Activated gamma-delta T cell (primary cell): Measurements from ENCODE around the gene ACOT12.
"Not testable (repeated sequence)": the region's sequence is repeated elsewhere in the genome, so short reads cannot be mapped to it uniquely, and the experiment has no call there.

ENCODE experiments used
- DNase-seq: peaks from one replicate; lab custom pipeline; 2025; lab: John Stamatoyannopoulos, UW
- total RNA-seq, 2 donors: gene quantifications; one replicate each; lab custom pipeline; 2026; lab: John Stamatoyannopoulos, UW

Gene ACOT12
- 0.13 to 0.26 reads per million in 2 donors for total RNA-seq

DNA sequence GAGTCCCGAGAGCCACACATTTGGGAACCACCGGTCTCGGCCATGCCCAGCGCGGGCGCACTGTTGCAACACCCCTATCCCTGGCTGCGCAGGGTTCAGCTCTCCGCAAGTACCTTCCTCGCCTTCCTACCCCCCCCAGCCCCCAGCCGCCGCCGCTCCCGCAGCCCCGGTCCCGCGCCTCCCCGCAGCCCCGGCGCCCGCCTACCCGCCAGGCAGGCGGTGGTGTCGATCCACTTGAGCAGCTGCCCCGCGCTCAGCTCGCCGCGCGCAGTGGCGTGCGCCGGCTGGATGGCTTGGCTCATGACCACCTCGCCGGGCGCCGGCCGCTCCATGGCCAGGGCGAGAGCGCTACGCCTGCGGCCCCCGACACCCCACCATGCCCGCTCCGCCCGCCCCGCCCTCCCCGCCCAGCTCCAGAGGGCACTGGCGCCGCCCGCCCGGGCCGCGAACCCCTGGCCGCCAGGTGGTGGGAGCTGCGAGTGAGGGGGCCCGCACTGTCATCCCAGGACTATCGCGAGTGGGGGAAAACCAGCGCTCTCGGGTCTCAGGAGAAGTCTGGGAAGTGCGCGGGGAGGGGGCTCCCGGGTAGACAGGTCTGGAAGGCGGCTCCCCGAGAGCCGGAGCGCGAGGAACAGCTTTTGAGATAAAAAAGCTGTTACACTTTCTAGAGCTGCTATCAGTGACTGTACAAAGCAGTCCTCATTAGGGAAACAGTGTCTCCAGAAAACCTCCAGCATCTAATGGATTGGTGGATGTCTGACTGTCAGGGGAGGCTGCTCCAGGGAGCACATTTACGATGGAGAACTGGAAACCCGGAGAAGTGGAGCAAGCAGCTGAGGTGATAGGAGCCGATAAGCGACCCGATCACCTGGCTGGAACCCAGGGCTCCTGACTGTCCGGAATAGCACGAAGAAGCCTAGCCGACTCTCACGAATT lies at the start of gene ACOT12:
ACOT12 (minus strand) TSS at position 352 of the 936 bp plus-strand sequence; CDS start at position 332, 20 bp downstream.
- DNase-seq: no peak

DNA sequence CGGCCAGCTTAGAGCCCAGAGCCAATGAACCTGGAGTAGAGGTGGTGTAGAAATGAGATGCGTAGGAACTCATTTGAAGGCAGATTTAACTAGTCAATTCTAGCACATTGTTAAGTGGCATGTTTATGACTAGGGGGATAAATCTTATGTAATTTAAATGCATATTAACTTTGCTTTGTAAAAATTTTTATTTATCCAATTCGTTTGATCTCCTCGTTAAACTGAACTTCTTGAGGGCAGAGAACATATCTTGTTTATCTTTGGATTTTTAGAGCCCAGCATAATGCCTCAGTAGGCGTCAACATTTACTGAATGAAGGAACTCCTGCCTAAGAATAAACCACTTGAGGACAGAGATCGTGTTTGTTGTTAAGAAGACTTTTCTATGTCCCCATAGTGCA lies 41.1 kb upstream of the ACOT12 start:
- no peak for DNase-seq

DNA sequence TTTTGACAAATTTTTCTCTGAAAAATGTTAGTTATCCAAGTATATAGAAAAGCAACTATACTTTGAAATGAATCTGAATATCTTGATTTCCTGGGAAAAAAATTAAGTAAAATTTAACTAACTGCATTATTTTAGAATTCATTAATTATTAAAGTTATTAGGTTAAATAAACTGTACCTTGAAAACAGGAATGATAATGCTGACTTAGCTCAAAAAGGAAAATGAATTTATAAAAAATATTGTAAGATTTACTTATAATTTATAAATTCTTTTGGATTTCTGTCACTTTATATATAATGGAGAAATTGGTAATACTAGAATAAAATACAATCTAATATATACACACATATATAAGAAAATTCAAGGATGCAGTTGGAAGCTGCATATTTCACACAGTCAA lies 36.1 kb upstream of the ACOT12 start:
- no peak for DNase-seq

DNA sequence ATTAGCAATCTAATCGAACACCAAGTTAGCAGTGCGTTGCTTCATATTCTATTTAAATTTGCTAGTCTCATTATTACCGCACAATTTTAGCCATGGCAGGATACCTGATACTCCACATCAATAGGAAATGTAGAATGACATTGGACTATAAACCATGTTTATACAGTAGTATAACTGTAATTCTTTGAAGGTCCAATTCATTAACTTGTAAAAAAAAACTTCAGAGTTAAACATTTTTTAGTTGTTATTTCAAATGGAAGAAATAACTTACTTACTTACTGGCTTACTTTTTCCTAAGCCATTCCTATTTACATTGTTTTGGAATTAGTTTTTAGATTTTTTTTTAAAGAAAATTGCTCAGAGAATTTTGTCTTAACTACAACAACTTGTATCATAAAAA lies 35.4 kb upstream of the ACOT12 start:
- DNase-seq: no peak

DNA sequence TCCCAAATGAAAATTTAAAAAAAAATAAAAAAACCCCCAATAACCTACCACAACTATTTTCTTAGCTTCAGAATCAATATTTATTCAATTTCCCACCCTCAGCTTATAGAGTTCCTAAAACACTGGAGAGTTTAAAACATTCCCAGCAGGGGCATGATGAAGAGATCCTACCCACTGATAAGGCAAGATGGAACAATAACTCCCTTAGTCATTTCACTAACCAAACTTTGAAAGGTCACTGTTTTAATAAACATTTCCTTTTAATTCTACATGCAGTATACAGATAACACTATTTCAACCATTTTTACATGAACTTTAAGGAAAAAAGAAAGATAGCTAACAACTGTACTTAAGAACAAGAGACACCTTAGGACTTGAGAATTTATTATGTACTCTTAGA lies 34.9 kb upstream of the ACOT12 start:
- DNase-seq: no peak

DNA sequence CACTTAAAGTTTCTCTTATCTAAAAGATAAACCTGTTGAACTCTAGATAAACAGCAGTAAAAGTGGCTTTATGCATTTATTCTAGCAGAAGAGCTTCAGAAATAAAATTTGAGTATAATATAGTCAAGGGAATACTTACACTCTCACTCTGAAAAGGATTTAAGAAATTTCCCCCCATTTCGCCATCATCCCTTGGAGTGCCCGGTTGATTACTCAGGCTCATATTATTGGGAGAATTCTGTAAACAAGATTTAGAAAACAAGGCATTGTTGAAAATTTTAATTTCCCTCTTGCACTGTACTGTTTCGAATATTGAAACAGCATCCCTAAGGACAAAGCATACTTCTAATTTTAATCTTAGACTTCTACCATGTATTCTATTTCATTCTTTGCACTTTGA lies 34.5 kb upstream of the ACOT12 start:
- no peak for DNase-seq

DNA sequence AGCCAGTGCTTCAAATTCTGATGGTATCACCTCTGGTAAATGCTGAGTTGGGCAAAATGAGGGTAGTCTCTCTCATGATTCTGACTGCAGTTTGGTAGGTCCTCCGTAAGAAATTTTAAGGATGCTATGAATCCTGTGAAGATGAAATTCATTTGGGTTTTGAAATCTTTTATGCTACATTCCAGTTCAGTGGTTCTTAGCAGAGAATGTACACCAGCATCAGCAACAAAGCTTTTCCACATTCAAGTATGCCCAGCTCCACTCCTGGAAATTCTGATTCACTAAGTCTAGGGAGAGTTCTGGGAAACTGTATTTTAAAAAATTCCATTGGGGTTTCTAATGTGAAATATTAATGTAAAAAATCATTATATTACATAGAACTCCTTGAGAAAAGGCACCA lies 33.6 kb upstream of the ACOT12 start:
- DNase-seq: no peak

DNA sequence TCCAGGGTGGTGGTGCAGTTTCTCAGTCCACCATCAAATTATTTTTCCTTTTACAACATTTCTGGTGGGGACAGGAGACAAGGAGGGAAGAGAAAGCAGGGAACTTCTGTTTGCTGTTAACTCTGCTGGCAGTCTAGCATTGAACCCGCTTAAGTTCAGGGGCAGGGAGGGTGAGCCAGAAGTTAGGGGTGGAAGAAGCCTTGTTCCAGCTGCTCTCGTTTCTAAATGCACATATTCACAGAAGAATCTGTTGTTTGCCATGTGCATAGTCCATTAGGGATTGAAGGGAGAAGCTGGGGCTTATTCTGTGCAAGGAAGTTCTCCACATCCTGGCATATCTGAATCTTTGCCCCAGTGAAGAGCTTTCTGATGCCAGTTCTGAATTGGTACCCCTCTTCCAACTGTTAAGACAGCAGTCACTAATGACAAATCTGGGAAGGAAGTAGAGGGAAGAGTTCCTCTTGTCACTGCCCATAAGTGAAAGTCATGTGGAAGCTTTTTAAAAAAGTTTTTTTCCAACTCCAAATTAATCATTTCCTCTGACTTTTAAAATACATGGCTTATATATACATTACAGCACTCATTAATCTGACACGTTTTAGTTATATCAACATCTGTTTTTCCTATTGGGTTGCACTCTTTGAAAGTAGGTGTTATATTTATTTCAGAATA lies 32.6 kb upstream of the ACOT12 start:
- DNase-seq: no peak

DNA sequence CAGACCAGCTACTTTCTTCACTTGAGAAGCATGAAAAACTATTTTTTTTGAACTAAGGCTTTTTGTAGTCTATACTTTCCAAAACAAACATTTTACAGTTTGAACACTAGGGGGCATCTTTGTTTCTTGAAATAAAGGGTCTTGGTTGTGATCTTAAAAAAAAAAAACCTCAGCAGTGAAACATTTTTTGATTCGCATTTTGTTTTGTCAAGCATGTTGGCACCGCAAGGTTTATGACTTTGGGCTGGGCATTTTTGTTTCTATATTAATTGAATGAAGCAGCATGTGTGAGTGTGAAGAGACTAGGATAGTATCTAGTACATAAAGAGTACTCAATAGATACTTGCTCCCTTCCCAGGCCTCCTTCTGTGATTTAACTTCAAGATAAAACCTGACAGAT lies 31.6 kb upstream of the ACOT12 start:
- no peak for DNase-seq

DNA sequence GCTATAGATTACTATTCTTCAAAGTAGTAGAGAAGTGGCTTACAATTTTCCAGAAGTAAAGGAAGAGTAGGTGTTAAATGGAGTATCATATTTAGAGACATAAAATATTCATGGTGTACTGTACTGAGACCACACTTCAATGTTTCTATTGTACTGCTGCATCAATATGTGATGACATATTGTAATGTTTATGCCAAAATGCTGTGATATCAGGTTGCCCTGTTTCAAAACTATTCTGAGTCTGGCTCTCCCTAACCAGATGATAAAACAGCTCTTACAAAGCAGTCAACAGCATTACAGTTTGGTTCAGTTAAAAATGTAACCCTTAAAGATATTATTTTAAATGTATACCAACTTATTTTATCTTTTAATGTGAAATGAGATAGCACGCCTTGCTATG lies 30.8 kb upstream of the ACOT12 start:
- no peak for DNase-seq

DNA sequence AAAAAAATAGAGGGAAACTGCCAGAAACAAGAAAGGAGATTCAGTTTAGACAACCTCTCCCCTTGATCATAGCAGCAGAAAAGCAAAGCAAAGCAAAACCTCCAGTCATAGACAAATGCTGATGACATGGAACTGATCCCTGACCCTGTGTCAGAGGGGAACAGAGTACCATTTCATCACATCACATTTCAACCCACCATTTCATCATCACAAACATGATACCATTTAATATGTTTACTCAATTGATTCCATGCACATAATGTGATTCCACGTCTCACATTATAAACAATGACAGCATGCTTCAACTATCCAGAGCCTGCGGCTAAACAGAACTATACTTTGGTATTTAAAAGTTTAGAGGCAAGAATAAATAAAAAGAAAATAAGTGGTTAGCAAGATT lies 28.7 kb upstream of the ACOT12 start:
- DNase-seq: no peak

DNA sequence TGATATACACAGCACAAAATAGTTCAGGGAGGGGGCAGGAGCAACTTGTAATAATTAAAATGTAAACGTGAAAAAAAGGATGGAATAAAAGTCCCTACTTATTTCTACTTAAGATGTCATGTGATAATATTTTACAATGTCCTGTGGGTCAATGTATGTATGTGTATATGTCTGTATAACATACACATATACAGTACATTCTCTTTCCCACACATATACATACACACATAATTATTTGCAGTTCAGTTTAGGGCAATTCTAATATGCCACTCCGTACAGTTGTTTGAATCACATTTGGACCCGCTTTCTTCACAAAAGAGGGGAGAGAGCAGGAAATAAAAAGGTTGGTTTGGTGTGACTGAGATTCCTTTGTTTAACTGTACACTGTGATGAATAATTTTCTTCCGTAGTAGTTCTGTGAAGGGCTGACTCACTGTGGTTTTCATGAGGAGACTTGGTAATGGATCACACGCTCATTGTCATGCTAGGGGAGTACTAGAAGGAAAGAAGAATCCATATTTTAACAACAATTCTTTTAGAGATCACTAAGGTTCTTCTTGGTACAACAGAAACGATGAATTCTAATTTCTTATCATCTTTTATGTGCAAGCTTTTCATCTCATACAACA lies 26.2 kb upstream of the ACOT12 start:
- no peak for DNase-seq

DNA sequence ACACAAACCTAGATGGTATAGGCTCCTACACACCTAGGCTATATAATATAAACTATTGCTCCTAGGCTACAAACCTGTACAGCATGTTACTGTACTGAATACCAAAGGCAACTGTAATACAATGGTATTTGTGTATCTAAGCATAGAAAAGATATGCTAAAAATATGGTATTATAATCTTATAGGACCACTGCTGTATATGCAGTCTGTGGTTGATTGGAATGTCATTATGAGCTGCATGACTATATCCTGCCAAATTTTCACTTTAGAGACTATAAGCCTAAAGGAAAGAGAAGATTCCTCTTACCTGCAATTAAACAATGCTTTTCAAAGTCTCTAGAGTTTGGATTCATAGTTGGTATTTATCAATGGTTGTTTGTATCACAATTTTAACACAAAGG lies 24.7 kb upstream of the ACOT12 start:
- DNase-seq: no peak

DNA sequence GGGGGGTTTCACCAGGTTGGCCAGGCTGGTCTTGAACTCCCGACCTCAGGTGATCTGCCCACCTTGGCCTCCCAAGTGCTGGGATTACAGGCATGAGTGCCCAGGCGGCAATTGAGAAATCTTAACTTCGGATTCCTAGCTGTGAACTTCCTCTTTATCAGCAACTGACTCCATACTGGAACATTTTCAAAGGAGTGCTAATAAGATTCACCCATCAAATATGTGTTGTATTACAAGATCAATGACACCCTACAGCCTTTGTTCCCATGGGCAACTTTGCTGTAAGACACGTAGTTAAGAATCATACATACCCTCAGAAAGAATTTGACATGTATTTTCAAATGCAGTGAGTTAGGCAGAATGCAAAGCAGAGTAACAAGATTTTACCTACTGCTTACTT lies 23.1 kb upstream of the ACOT12 start:
- DNase-seq: no peak

DNA sequence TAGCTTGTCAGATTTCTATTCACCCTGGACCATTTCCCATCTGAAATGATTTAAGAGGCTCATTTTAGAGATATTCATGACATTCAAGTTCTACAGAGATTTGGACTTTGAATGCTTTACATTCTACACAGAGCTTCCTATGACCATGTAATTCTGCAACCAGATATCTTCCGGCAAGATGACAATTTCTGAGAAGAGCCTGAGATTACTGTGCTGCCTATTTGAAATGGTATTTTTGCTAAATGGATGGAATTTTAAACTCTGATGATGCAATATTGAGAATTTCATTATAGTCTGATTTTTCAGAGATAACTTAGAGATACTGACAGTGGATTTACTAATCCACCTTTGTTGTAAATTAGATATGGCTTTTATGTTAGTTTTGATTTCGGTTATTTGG lies 16.0 kb upstream of the ACOT12 start:
- DNase-seq: no peak

DNA sequence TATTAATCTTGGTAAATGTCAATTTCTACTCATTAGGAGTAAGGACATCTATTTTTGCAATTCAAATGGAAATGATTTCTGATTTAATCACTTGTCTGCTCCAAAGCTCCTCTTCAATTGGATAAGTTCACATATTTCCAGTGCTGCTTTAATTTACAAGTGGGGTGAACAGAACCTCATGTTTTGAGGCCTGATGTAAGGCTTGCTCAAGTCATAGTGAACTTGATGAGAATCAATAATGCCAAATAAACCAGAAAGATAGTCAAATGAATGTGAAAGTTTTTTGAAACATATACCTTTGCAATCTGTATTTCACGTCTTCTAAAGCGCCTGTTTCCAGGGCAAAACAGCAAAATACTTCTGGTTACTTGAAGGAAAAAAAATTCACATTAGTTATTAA lies 15.4 kb upstream of the ACOT12 start:
- DNase-seq: no peak

DNA sequence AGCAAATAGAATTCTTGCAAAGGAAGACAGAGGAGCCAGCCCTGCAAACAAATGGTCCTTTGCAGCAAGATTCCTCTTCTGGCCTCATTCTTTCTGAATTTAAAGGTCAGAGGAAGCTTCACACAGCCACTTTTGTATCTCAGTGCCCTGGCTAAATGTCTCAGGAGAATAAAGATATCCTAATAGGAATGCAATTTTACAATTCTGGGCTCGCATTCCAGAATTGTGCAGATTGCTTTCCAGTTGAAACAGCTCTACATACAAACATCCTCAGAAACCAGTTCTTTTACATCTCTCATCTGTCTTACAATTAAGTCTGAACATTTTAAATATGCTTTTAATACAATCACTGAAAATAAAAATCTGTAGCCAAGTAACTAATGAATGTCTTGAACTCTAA lies 14.6 kb upstream of the ACOT12 start:
- DNase-seq: no peak

DNA sequence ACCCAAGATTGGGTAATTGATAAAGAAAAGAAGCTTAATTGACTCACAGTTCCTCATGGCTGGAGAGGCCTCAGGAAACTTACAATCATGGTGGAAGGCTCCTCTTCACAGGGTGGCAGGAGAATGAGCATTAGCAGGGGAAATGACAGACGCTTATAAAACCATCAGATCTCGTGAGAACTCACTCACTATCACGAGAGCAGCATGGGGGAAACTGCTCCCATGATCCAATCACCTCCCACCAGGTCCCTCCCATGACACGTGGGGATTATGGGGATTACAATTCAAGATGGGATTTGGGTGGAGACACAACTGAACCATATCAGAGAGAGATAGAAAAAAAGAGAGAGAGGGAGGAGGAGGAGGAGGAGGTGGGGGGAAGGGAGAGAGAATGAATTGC lies 13.9 kb upstream of the ACOT12 start:
- not testable (repeated sequence) for DNase-seq

DNA sequence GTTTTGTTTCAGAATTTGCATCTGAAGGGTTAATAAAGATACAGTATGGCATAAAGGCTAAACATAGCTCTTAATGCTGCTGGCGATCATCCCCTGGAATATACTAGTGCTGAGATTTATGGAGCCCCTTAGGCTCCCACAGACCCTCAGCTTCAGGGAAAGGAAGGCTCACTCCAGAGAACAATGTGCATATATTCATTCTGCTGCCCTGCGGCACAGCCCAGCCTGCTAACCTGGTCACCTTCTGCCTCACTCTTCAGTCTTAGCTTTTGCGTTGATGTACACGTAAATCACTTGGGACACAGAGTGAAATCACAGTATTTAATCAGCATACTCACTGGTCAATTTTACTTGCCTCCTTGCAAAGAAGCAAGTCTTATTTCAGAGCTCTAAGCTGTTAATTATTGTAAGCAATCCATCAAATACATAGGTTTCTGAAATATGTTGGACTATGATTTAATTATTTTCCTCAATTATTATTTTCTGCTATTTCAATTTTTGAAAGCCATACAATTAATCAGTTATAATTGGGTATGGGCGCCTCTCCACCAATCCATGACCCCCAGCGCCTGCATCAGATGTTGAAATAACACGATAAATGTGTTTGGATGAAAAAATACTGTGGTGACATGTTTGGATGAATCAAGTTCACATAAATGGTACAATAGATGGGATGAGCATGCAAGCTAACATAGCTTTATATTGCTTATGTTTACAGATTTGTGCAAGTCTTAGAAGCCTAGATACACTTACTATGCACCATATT lies 11.4 kb upstream of the ACOT12 start:
- no peak for DNase-seq

DNA sequence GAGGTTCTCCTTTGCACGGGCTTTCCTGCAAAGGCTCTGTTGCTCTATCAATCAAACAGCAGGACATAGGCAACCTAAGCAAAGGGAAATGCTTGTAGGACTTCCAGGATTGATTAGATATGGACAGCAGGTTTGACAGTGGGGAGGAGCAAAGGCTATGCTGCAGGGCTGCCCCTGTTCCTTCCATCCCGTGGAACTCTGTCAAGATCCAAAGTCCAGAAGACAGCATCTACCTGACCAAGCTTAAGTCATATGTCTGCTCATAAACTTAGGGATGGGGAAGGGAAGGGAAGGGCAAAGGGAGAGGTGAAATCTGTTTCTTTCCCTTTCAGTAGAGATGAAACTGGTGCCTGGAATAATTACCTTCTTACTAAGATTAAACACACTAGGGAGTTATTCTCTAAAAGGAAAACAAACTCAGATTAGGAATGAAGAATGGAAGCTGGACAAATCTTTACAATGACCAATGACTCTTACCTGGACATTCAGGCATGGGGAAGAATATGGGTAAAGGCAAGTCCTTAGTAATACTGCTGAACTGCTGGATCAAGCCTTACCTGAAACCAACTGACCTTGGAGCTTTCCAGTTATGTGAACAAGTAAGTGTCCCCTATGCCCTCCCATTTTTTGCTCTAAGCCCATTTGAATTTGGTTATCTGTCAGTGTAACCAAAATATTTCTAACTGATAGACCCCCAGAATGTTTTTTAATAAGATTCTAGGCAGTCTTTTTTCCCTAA lies 8.4 kb upstream of the ACOT12 start:
- DNase-seq: no peak

DNA sequence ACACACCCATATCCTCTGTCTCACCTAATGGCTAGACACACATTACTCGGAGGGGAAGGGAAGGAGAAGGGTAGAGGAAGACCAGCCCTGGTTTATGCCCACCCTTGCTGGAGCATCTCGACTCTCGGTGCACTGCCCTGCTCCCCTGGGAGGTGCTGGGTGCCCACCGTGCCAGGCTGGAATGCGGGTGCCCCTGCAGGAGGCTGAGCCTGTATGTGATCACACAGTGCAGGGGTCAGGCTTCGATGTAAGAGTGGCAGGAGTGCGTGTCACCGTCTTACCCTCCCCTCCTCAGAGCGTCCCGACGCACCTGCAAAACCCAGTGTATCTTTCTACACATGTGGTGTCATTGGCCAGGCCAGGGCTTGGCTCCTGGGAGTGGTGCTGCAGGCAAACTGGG lies 7.3 kb upstream of the ACOT12 start:
- DNase-seq: no peak
